Memory B cell (primary cell): Measurements from ENCODE around the gene GSTP1.
"Not testable (repeated sequence)": the region's sequence is repeated elsewhere in the genome, so short reads cannot be mapped to it uniquely, and the experiment has no call there.

Source experiments
- ATAC-seq: fragments of 150-1000 bp; cut with Tn5 transposase; 2 replicates; pipeline ENCODE4 v1.10.0; 2021; ENCODE audit warnings: low read depth, mild to moderate bottlenecking, moderate library complexity
- DNase-seq, 2 donors: peaks; one replicate each; pipeline ENCODE4 v3.0.0; 2022; ENCODE audit warnings: low spot score in 2 of 2
- H3K27ac Mint-ChIP-seq: one replicate; pipeline ENCODE4 v1.8.0; 2022; ENCODE audit warnings: mild to moderate bottlenecking, moderate library complexity, mixed read lengths
- H3K27me3 Mint-ChIP-seq: one replicate; pipeline ENCODE4 v1.8.0; 2022; ENCODE audit warnings: mixed read lengths
- H3K36me3 Mint-ChIP-seq: one replicate; pipeline ENCODE4 v1.8.0; 2022; ENCODE audit warnings: mild to moderate bottlenecking, mixed read lengths
- H3K4me1 Mint-ChIP-seq: one replicate; pipeline ENCODE4 v1.8.0; 2022; ENCODE audit warnings: mixed read lengths
- H3K4me3 Mint-ChIP-seq: one replicate; pipeline ENCODE4 v1.8.0; 2022; ENCODE audit warnings: mild to moderate bottlenecking, moderate library complexity, mixed read lengths
- H3K9me3 Mint-ChIP-seq: one replicate; pipeline ENCODE4 v1.8.0; 2022; ENCODE audit warnings: mixed read lengths

GSTP1 gene

GRCh38 chr11:67576735-67577475 lies 6.7 kb upstream of the GSTP1 start:
- Mint-ChIP-seq H3K36me3 (no peaks in the 10 kb centered on the region), H3K4me3 (no peak overlapping the region), H3K9me3 (no peaks in the 10 kb centered on the region), H3K4me1 (peaks cover 21% of the 10 kb centered on the region), H3K27me3 (peaks cover 18% of the 10 kb centered on the region), H3K27ac (no peak overlapping the region)
- peak; percentile 38 for ATAC-seq
- no peak for DNase-seq

- DNase-seq (no peak), ATAC-seq (no peak)
- Mint-ChIP-seq H3K36me3 (no peaks in the 10 kb centered on the region), H3K27ac (no peak overlapping the region), H3K4me3 (no peak overlapping the region), H3K9me3 (no peaks in the 10 kb centered on the region), H3K27me3 (peaks cover 16% of the 10 kb centered on the region), H3K4me1 (peaks cover 28% of the 10 kb centered on the region)
Measured at GRCh38 chr11:67577951-67578350, 5.7 kb upstream of the GSTP1 start.

- H3K4me3 Mint-ChIP-seq: no peak overlapping the region
- ATAC-seq (no peak), DNase-seq (no peak)
- no peak overlapping the region for H3K27ac Mint-ChIP-seq
- no peaks in the 10 kb centered on the region for H3K36me3 Mint-ChIP-seq
- H3K4me1 Mint-ChIP-seq: peaks cover 46% of the 10 kb centered on the region
- H3K9me3 Mint-ChIP-seq: no peaks in the 10 kb centered on the region
- H3K27me3 Mint-ChIP-seq: peaks cover 9% of the 10 kb centered on the region
Measured at GRCh38 chr11:67581469-67581868, 2.1 kb upstream of the GSTP1 start.

- DNase-seq (no peak), ATAC-seq (no peak)
- no peaks in the 10 kb centered on the region for H3K36me3 Mint-ChIP-seq
- peak overlapping the region; percentile 74 for H3K4me3 Mint-ChIP-seq
- H3K4me1 Mint-ChIP-seq: peaks cover 49% of the 10 kb centered on the region
- H3K9me3 Mint-ChIP-seq: no peaks in the 10 kb centered on the region
- peak overlapping the region; percentile 62 for H3K27ac Mint-ChIP-seq
- peaks cover 6% of the 10 kb centered on the region for H3K27me3 Mint-ChIP-seq
Measured at GRCh38 chr11:67582011-67582410, 1.6 kb upstream of the GSTP1 start.

- Mint-ChIP-seq H3K27ac (peak overlapping the region; percentile 91), H3K36me3 (peaks cover 1% of the 10 kb centered on the region), H3K27me3 (peaks cover 3% of the 10 kb centered on the region), H3K4me3 (peak overlapping the region; percentile 76), H3K4me1 (peaks cover 60% of the 10 kb centered on the region), H3K9me3 (peaks cover 1% of the 10 kb centered on the region)
- ATAC-seq: no peak
- no peak for DNase-seq
Measured at GRCh38 chr11:67584205-67584880, 731 bp downstream of the GSTP1 start.

- peak overlapping the region; percentile 91 for H3K27ac Mint-ChIP-seq
- no peaks in the 10 kb centered on the region for H3K27me3 Mint-ChIP-seq
Measured at GRCh38 chr11:67584881-67585873, 1.6 kb downstream of the GSTP1 start.

GRCh38 chr11:67585911-67586310 lies 2.3 kb downstream of the GSTP1 start:
- ATAC-seq (no peak), DNase-seq (no peak)
- H3K27ac Mint-ChIP-seq: peak overlapping the region; percentile 91
- no peaks in the 10 kb centered on the region for H3K27me3 Mint-ChIP-seq
- H3K9me3 Mint-ChIP-seq: peaks cover 1% of the 10 kb centered on the region
- peaks cover 1% of the 10 kb centered on the region for H3K36me3 Mint-ChIP-seq
- H3K4me1 Mint-ChIP-seq: peaks cover 59% of the 10 kb centered on the region
- peak overlapping the region; percentile 14 for H3K4me3 Mint-ChIP-seq

More at GRCh38 chr11:67584881-67585873, 1.6 kb downstream of the GSTP1 start:
- H3K4me3 Mint-ChIP-seq: peak overlapping the region; percentile 76
- peak; percentile 19 for ATAC-seq
- DNase-seq: no peak
- H3K9me3 Mint-ChIP-seq: peaks cover 1% of the 10 kb centered on the region
- H3K4me1 Mint-ChIP-seq: peaks cover 58% of the 10 kb centered on the region
- peaks cover 1% of the 10 kb centered on the region for H3K36me3 Mint-ChIP-seq

GRCh38 chr11:67586568-67587250 lies 3.1 kb downstream of the GSTP1 start:
- Mint-ChIP-seq H3K27ac (peak overlapping the region; percentile 91), H3K4me3 (peak overlapping the region; percentile 57), H3K4me1 (peaks cover 59% of the 10 kb centered on the region)

GRCh38 chr11:67588136-67588503 lies 4.5 kb downstream of the GSTP1 start:
- H3K27ac Mint-ChIP-seq: peak overlapping the region; percentile 91
- H3K36me3 Mint-ChIP-seq: peaks cover 1% of the 10 kb centered on the region
- peak; percentile 44 for ATAC-seq

More at GRCh38 chr11:67586568-67587250, 3.1 kb downstream of the GSTP1 start:
- H3K36me3 Mint-ChIP-seq: peaks cover 1% of the 10 kb centered on the region
- no peak for DNase-seq
- peaks cover 1% of the 10 kb centered on the region for H3K9me3 Mint-ChIP-seq
- H3K27me3 Mint-ChIP-seq: no peaks in the 10 kb centered on the region
- ATAC-seq: peak; percentile 14

GRCh38 chr11:67588899-67589415 lies 5.3 kb downstream of the GSTP1 start:
- not testable (repeated sequence) for H3K27me3 Mint-ChIP-seq, DNase-seq, H3K9me3 Mint-ChIP-seq, ATAC-seq, H3K36me3 Mint-ChIP-seq
- peak overlapping the region; percentile 27 for H3K4me3 Mint-ChIP-seq
- H3K27ac Mint-ChIP-seq: peak overlapping the region; percentile 54
- peaks cover 49% of the 10 kb centered on the region for H3K4me1 Mint-ChIP-seq

More at GRCh38 chr11:67588136-67588503, 4.5 kb downstream of the GSTP1 start:
- DNase-seq: peak in 1 of 2 donors; percentile 37
- Mint-ChIP-seq H3K4me3 (peak overlapping the region; percentile 73), H3K9me3 (peaks cover 1% of the 10 kb centered on the region), H3K27me3 (no peaks in the 10 kb centered on the region), H3K4me1 (peaks cover 51% of the 10 kb centered on the region)

GRCh38 chr11:67592880-67593564 lies 9.4 kb downstream of the GSTP1 start:
- H3K27ac Mint-ChIP-seq: no peak overlapping the region
- no peaks in the 10 kb centered on the region for H3K27me3 Mint-ChIP-seq
- DNase-seq: no peak
- peaks cover 3% of the 10 kb centered on the region for H3K9me3 Mint-ChIP-seq
- no peaks in the 10 kb centered on the region for H3K36me3 Mint-ChIP-seq
- peaks cover 16% of the 10 kb centered on the region for H3K4me1 Mint-ChIP-seq
- ATAC-seq: no peak
- H3K4me3 Mint-ChIP-seq: no peak overlapping the region

- ATAC-seq: no peak
- Mint-ChIP-seq H3K27me3 (no peaks in the 10 kb centered on the region), H3K9me3 (peaks cover 3% of the 10 kb centered on the region), H3K4me3 (no peak overlapping the region), H3K36me3 (no peaks in the 10 kb centered on the region), H3K27ac (no peak overlapping the region), H3K4me1 (peaks cover 12% of the 10 kb centered on the region)
- no peak for DNase-seq
Measured at GRCh38 chr11:67593565-67593905, 9.9 kb downstream of the GSTP1 start.

- Mint-ChIP-seq H3K4me3 (no peak overlapping the region), H3K9me3 (peaks cover 3% of the 10 kb centered on the region), H3K27me3 (no peaks in the 10 kb centered on the region), H3K36me3 (no peaks in the 10 kb centered on the region), H3K4me1 (peaks cover 7% of the 10 kb centered on the region), H3K27ac (no peak overlapping the region)
- no peak for ATAC-seq
- DNase-seq: no peak
Measured at GRCh38 chr11:67594480-67594879, 10.9 kb downstream of the GSTP1 start.
